Astrocyte (in vitro differentiated cells and primary cell): ENCODE measurements around the gene USP19. TPM values are rescaled to one million over a fixed set of nuclear protein-coding genes. Genes with fewer than 3 reads are reported as not detected.

Source experiments
- DNase-seq: peaks from one replicate; pipeline ENCODE4 v3.0.0-alpha.2; 2010; ENCODE audit warnings: low read depth
- FAIRE-seq: peaks from 2 replicates; lab custom pipeline; 2011; peaks lifted over from hg19 to GRCh38; lab: Jason Lieb, UNC
- H2AFZ ChIP-seq: 2 replicates; pipeline ENCODE4 v1.6.0; 2012; ENCODE audit warnings: low read depth, low read length, inconsistent platforms
- H3K27ac ChIP-seq: 2 replicates; pipeline ENCODE4 v1.5.1; 2011; ENCODE audit warnings: low read depth, low read length, inconsistent platforms
- H3K27me3 ChIP-seq: 2 replicates; pipeline ENCODE4 v1.6.0; 2011; ENCODE audit warnings: low read length, inconsistent platforms; ENCODE audit not compliant: insufficient read depth
- H3K36me3 ChIP-seq: 2 replicates; pipeline ENCODE4 v1.5.1; 2011; ENCODE audit warnings: low read length, inconsistent platforms; ENCODE audit not compliant: insufficient read depth
- H3K4me1 ChIP-seq: 2 replicates; pipeline ENCODE4 v1.5.1; 2011; ENCODE audit warnings: low read length, inconsistent platforms; ENCODE audit not compliant: insufficient read depth
- H3K4me2 ChIP-seq: 2 replicates; pipeline ENCODE4 v1.6.0; 2012; ENCODE audit warnings: low read length, inconsistent platforms
- H3K4me3 ChIP-seq: 2 replicates; pipeline ENCODE4 v1.5.1; 2011; ENCODE audit warnings: low read depth, mild to moderate bottlenecking, low read length, inconsistent platforms; ENCODE audit not compliant: insufficient read depth
- H3K79me2 ChIP-seq: 2 replicates; pipeline ENCODE4 v1.6.0; 2012; ENCODE audit warnings: mild to moderate bottlenecking, low read length, inconsistent platforms; ENCODE audit not compliant: insufficient read depth
- H3K9ac ChIP-seq: 2 replicates; pipeline ENCODE4 v1.6.0; 2012; ENCODE audit warnings: mild to moderate bottlenecking, low read length, inconsistent platforms
- H3K9me3 ChIP-seq: 2 replicates; pipeline ENCODE4 v1.5.1; 2012; ENCODE audit warnings: low read depth, mild to moderate bottlenecking, low read length, inconsistent platforms; ENCODE audit not compliant: insufficient read depth
- H4K20me1 ChIP-seq: 2 replicates; pipeline ENCODE4 v1.6.0; 2012; ENCODE audit warnings: low read length, inconsistent platforms; ENCODE audit not compliant: insufficient read depth
- H3K27ac Mint-ChIP-seq: one replicate; pipeline ENCODE4 v1.8.0; 2021; ENCODE audit warnings: mild to moderate bottlenecking, mixed read lengths; ENCODE audit not compliant: unreplicated experiment
- H3K27me3 Mint-ChIP-seq: one replicate; pipeline ENCODE4 v1.8.0; 2021; ENCODE audit warnings: low read depth, mixed read lengths; ENCODE audit not compliant: unreplicated experiment
- H3K36me3 Mint-ChIP-seq: one replicate; pipeline ENCODE4 v1.8.0; 2021; ENCODE audit warnings: low read depth, mixed read lengths; ENCODE audit not compliant: unreplicated experiment
- H3K4me1 Mint-ChIP-seq: one replicate; pipeline ENCODE4 v1.8.0; 2021; ENCODE audit warnings: low read depth, mixed read lengths; ENCODE audit not compliant: unreplicated experiment
- H3K4me3 Mint-ChIP-seq: one replicate; pipeline ENCODE4 v1.8.0; 2021; ENCODE audit warnings: mild to moderate bottlenecking, moderate library complexity, mixed read lengths; ENCODE audit not compliant: unreplicated experiment
- H3K9me3 Mint-ChIP-seq: one replicate; pipeline ENCODE4 v1.8.0; 2021; ENCODE audit warnings: mild to moderate bottlenecking, mixed read lengths; ENCODE audit not compliant: unreplicated experiment
- EZH2 ChIP-seq: IDR thresholded peaks from 2 replicates; pipeline ENCODE4 v1.6.1; 2012; ENCODE audit warnings: mild to moderate bottlenecking, low read length, inconsistent platforms; ENCODE audit not compliant: insufficient read depth
- total RNA-seq: library from RNA; stranded (reverse); gene quantifications from 2 replicates; pipeline ENCODE4 v1.2.1, GENCODE V29; 2021
- TF ChIP-seq, protein P1 (sequence below): IDR thresholded peaks from 2 replicates; pipeline ENCODE4 v1.5.1; 2011; ENCODE audit warnings: low read depth, mild to moderate bottlenecking, inconsistent platforms, low read length, moderate library complexity; ENCODE audit not compliant: insufficient read depth

USP19 gene
- total RNA-seq, 1 donor from 2014 or later = 28.7 TPM

DNA sequence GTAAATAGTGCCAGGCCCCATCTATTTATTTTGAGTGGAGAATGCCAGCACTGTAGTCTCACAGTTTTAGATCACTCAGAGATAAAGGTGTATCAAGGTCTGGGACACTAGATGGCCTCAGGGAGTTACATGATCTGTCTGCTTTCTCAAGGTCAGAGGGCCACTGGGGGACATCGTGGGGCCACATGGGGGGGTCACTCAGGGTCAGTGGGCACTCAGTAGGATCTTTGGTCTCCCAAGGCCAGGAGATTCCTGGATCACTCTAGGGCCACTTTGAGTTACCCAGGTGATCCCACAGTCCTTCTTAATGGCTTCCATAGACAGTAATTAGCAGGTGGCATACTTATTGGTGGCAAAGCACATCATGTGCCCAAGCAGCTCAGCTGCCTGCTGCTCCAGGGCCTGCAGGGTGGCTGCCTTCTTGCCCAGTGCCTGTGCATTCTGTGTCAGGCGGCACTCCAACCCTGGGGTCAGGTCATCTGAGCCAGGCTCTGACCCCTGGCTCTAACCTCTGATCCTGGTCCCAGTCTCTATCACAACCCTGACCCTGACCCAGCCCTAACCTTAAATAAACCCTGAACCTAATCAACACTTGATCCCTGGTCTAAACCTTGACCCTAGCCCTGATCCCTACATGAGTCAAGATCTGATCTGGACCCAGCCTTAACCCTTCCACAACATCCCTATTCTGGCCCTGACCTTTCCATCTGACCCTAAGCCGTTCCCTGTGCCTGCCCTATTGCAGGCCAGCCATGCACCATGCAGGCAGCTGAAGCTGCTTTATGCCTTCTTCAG, 14.0 kb upstream of the USP19 start:
- no peak for FAIRE-seq
- H3K4me3 Mint-ChIP-seq = peak overlapping the region; percentile 50
- Histone ChIP-seq H3K4me2 (peak overlapping the region; percentile 99), H3K36me3 (peaks cover 7% of the 10 kb centered on the region), H2AFZ (no peak overlapping the region), H3K4me3 (no peak overlapping the region), H3K4me1 (peaks cover 22% of the 10 kb centered on the region), H3K27me3 (no peaks in the 10 kb centered on the region), H3K9ac (no peak overlapping the region), H3K9me3 (no peaks in the 10 kb centered on the region), H4K20me1 (peaks cover 25% of the 10 kb centered on the region), H3K27ac (no peak overlapping the region), H3K79me2 (peaks cover 32% of the 10 kb centered on the region)
- TF ChIP-seq EZH2 = no peak
- TF ChIP-seq, protein P1, sequence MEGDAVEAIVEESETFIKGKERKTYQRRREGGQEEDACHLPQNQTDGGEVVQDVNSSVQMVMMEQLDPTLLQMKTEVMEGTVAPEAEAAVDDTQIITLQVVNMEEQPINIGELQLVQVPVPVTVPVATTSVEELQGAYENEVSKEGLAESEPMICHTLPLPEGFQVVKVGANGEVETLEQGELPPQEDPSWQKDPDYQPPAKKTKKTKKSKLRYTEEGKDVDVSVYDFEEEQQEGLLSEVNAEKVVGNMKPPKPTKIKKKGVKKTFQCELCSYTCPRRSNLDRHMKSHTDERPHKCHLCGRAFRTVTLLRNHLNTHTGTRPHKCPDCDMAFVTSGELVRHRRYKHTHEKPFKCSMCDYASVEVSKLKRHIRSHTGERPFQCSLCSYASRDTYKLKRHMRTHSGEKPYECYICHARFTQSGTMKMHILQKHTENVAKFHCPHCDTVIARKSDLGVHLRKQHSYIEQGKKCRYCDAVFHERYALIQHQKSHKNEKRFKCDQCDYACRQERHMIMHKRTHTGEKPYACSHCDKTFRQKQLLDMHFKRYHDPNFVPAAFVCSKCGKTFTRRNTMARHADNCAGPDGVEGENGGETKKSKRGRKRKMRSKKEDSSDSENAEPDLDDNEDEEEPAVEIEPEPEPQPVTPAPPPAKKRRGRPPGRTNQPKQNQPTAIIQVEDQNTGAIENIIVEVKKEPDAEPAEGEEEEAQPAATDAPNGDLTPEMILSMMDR = no peak
- H3K4me1 Mint-ChIP-seq = peaks cover 10% of the 10 kb centered on the region
- H3K27me3 Mint-ChIP-seq = no peaks in the 10 kb centered on the region
- DNase-seq = no peak
- no peak overlapping the region for H3K27ac Mint-ChIP-seq
- H3K9me3 Mint-ChIP-seq = no peaks in the 10 kb centered on the region
- H3K36me3 Mint-ChIP-seq = peaks cover 4% of the 10 kb centered on the region

DNA sequence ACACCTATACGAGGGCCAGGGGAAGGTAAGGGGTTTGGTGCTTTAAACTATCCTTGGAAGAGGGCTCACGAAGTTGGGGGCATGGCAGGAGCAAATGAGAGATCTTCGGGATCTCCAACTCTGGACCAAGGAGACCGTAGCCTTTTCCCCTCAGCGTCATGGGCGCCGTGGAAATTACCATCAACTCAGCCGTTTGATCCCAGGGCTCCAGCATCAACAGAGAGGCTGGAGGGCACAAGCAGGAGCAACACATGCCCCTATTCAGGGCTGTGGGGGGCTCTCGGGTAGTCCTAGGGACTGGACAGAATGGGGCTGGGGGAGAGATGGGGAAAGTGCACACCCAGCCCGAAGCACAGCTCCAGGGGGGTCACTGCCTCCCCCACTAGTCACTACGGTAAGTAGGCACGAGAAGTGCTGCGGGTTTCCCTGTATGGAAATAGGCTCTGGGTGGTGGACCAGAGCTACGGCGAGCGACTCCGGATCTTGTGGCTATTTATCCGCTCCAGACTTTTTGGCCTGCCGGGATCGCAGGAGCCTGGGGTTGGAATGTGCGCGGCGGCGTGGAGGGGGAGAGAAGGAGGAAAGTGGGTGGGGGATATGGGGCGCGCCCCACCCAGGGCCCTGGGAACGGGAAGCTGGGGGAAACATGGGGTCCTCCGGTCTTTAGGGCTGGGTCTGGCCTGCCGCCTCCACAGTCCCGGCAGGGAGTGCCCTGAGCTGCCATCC, 12.8 kb upstream of the USP19 start:
- Mint-ChIP-seq H3K4me1 (peaks cover 10% of the 10 kb centered on the region), H3K27ac (peak overlapping the region; percentile 83), H3K27me3 (no peaks in the 10 kb centered on the region), H3K36me3 (peaks cover 13% of the 10 kb centered on the region), H3K9me3 (no peaks in the 10 kb centered on the region), H3K4me3 (peak overlapping the region; percentile 90)
- FAIRE-seq (no peak), DNase-seq (peak; percentile 90)
- peaks cover 37% of the 10 kb centered on the region for H4K20me1 ChIP-seq
- peak overlapping the region; percentile 97 for H3K9ac ChIP-seq
- H2AFZ ChIP-seq = peak overlapping the region; percentile 95
- TF ChIP-seq EZH2 = no peak
- TF ChIP-seq, protein P1 = no peak
- peak overlapping the region; percentile 99 for H3K4me2 ChIP-seq
- peak overlapping the region; percentile 81 for H3K27ac ChIP-seq
- H3K36me3 ChIP-seq = peaks cover 7% of the 10 kb centered on the region
- peaks cover 45% of the 10 kb centered on the region for H3K79me2 ChIP-seq
- peaks cover 22% of the 10 kb centered on the region for H3K4me1 ChIP-seq
- H3K27me3 ChIP-seq = no peaks in the 10 kb centered on the region
- no peaks in the 10 kb centered on the region for H3K9me3 ChIP-seq
- H3K4me3 ChIP-seq = peak overlapping the region; percentile 97
